ENCODE results near the gene CDH16.
"Not testable (repeated sequence)": the region's sequence is repeated elsewhere in the genome, so short reads cannot be mapped to it uniquely, and the experiment has no call there.

CDH16 gene

DNA sequence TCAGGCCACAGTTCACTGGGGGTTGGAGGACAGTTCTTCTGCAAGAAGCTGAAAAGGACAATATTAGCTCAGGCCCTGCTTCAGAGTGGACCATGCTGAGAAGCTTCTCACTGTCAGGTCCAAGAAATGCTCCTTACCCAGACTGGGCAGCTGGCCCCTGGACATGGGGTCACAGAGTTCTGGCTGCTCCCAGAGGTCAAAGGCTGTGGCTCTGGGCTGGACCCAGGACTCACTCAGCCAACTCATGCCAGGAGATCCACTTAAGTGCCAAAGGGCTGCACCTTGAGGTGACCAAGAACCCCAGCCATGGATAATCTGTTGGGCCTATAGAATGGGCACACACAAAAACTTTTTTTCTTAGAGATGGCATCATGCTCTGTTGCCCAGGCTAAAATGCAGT is 20.7 kb upstream of the CDH16 start:
- no peak for DNase-seq (ENCODE audit: low read depth)
- TF ChIP-seq, protein P1, sequence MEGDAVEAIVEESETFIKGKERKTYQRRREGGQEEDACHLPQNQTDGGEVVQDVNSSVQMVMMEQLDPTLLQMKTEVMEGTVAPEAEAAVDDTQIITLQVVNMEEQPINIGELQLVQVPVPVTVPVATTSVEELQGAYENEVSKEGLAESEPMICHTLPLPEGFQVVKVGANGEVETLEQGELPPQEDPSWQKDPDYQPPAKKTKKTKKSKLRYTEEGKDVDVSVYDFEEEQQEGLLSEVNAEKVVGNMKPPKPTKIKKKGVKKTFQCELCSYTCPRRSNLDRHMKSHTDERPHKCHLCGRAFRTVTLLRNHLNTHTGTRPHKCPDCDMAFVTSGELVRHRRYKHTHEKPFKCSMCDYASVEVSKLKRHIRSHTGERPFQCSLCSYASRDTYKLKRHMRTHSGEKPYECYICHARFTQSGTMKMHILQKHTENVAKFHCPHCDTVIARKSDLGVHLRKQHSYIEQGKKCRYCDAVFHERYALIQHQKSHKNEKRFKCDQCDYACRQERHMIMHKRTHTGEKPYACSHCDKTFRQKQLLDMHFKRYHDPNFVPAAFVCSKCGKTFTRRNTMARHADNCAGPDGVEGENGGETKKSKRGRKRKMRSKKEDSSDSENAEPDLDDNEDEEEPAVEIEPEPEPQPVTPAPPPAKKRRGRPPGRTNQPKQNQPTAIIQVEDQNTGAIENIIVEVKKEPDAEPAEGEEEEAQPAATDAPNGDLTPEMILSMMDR (IDR thresholded peaks at IDR 0.05; ENCODE audit: low read depth, low read length, missing control alignments): no peak
- no peak overlapping the region for H3K4me3 ChIP-seq (ENCODE audit: low read depth, low read length)

DNA sequence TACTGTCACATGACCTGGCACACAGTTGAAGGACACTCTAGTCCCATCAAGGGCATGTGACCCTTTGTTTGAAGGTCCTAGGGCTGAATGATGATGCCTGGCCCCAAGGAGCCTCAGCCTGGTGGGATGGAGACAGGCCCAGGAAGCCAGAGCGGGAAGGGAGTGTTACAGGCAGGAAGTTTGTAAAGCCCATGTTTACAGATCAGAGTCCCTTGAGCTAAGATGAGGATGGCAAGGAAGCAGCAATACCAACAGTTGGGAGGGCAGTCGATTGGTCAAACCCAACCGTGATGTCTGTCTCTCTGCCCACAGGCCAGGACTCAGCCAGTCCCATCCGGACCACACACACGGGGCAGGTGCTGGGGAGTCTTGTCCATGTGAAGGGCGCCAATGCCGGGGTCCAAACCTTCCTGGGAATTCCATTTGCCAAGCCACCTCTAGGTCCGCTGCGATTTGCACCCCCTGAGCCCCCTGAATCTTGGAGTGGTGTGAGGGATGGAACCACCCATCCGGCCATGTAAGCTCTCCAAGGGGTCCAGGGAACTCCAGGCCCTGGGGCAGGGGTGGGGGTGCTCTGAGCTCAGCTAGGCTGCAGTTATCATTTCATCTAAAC is 19.1 kb upstream of the CDH16 start:
- H3K4me3 ChIP-seq (ENCODE audit: low read depth, low read length): no peak overlapping the region
- TF ChIP-seq, protein P1 (IDR thresholded peaks at IDR 0.05; ENCODE audit: low read depth, low read length, missing control alignments): no peak
- no peak for DNase-seq (ENCODE audit: low read depth)

DNA sequence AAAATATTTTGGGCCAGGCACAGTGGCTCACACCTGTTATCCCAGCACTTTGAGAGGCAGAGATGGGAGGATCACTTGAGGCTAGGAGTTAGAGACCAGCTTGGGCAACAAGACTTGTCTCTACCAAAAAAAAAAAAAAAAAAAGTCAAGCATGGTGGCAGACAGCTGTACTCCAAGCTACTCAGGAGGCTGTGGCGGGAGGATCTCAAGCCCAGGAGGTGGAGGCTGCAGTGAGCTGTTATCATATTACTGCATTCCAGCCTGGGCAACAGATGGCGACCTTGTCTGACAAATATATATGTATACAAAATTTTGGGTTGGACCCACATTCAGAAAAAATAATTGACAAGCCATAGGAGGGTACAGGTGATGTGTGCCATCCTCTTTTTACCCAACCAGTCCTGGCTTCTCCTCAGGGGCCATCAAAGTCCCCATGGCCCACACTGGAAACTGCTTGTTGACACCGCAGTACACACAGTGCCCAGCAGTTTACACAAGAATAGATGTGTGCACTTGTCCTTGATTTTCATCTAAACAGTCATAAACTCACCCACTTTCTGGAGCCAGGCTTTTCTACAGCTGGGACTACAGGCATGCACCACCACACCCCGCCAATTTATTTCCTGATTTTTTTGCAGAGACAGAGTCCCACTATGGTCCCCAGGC is 18.3 kb upstream of the CDH16 start:
- TF ChIP-seq, protein P1 (IDR thresholded peaks at IDR 0.05; ENCODE audit: low read depth, low read length, missing control alignments): peak; percentile 10
- DNase-seq (ENCODE audit: low read depth): no peak
- no peak overlapping the region for H3K4me3 ChIP-seq (ENCODE audit: low read depth, low read length)

DNA sequence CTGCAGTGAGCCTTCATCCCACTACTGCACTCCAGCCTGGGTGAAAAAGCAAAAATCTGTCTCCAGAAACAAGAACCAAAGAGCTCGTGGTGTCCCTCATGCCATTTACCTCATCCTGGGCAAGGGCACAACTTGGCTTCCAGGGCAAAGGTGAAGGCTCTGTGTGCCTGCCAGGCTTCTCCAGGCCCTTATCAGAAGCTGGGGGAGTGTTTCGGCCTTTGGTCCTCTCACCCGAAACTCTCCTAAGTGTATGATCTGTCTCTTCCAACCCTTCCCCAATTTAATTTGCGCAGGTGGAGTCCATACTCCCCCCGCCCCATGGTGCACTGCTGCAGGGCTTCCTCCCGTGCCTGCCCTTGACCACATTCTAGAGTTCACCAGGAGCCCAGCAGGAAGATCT is 17.8 kb upstream of the CDH16 start:
- TF ChIP-seq, protein P1 (IDR thresholded peaks at IDR 0.05; ENCODE audit: low read depth, low read length, missing control alignments): no peak
- no peak for DNase-seq (ENCODE audit: low read depth)
- H3K4me3 ChIP-seq (ENCODE audit: low read depth, low read length): no peak overlapping the region

DNA sequence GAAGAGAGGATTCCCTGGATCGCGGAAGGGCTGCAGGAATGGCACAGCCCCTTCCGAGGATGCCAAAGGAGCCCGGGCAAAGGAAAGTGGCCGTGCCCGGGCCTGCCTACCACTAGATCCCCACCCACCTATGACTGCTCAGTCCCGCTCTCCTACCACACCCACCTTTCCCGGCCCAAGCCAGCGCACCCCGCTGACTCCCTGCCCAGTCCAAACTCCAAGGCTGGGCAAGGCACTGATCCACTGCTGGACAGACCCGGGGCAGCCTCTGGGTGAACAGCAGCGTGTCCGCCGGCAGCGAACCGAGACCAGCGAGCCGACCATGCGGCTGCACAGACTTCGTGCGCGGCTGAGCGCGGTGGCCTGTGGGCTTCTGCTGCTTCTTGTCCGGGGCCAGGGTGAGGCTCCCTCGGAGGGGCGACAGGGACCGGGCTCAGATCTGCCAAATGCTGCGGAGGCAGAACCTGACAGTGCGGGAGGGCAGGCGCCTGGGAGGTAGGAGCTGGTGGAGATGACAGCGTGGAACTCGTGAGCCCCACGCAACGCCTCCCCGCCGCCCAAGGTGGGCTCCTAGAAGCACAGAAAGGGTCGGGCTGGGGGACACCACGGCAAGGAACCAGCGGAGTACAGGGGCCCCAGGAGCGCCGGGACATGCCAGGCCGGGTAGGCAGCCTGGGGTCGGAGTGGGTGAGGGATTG is 16.8 kb upstream of the CDH16 start, which contains the start of gene CES2:
CES2 (plus strand) TSS at position 203 of the 698 bp plus-strand sequence; CDS start at position 323, 120 bp downstream.
- TF ChIP-seq, protein P1 (IDR thresholded peaks at IDR 0.05; ENCODE audit: low read depth, low read length, missing control alignments): no peak
- no peak for DNase-seq (ENCODE audit: low read depth)
- H3K4me3 ChIP-seq (ENCODE audit: low read depth, low read length): peak within 1 kb of the TSS; percentile 97

DNA sequence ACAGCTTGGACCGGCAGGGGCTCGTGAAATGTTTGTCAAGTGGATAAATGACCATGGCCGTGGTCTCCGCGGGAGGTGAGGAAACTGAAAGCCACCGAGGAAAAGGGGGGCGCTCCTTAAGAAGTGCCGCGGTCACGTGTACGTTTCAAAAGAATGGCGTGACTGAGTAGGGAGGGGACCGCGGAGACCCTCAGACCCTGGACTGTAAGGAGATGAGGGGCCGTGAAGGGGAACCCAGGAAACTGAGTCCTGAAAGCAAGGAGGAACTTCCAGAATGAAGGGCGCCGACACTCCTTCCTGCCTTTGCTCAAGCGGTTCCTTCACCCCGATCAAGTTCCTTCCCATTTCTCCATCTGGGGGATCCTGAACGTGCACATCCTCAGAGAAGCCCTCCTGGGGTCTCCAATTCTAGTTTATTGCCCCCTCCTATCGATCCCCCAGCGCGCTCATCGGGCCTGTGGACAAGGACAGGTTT is 16.2 kb upstream of the CDH16 start:
- peak overlapping the region; percentile 97 for H3K4me3 ChIP-seq (ENCODE audit: low read depth, low read length)

DNA sequence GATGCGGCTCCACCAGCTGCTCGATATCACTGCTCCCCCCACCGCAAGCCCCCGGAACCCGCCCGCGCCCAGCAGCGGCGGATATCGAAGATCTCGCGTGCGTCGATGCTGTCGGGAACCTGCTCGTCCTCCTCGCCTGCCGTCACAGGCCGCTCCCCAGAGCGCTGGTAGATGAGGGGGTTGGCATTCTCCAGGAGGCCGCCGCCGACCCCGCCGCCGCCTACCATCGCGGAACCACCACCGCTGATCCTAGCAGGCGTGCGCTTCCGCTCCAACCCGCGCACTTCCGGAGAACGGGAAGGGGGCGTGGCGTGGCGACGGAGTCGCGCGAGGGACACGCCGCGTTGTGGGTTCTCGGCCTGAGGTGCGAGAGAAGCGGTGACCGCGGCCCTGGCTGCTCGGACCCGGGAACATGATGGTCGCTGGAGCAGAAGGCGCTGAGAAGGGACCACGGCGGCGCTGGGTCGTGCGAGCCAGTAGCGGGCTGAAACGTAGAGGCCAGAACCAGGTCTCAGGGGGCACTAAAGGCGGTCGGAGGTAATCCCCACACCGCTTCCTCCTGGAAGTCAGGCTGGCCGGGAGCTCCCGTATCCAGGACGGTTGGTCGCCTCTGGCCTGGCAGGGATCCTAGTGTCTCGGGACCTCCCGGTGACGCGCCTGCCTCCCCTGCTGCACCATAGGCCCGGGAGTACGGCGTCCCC is 15.6 kb upstream of the CDH16 start, which contains the start of gene CIAO2B:
CIAO2B (minus strand) TSS at position 265 of the 701 bp plus-strand sequence; CDS start at position 227, 38 bp downstream.
- H3K4me3 ChIP-seq (ENCODE audit: low read depth, low read length): peak within 1 kb of the TSS; percentile 97
- DNase-seq (ENCODE audit: low read depth): peak; percentile 57
- TF ChIP-seq, protein P1 (IDR thresholded peaks at IDR 0.05; ENCODE audit: low read depth, low read length, missing control alignments): no peak

More for the DNA sequence above, 16.2 kb upstream of the CDH16 start:
- DNase-seq (ENCODE audit: low read depth): not testable (repeated sequence)
